PC-9 (cell line): ENCODE data around the gene PTPN23.

Source experiments
- EZH2 ChIP-seq: fragments of 200-600 bp; sonication (generic); IDR thresholded peaks from 2 replicates; pipeline ENCODE4 v1.8.0; 2017; ENCODE audit warnings: antibody characterized with exemption, low read depth
- TF ChIP-seq, protein P1 (sequence below): fragments of 200-600 bp; sonication (generic); conservative IDR thresholded peaks from 2 replicates; pipeline ENCODE4 v1.6.1; 2017; ENCODE audit warnings: mixed run types, antibody characterized with exemption, mild to moderate bottlenecking, moderate library complexity

DNA sequence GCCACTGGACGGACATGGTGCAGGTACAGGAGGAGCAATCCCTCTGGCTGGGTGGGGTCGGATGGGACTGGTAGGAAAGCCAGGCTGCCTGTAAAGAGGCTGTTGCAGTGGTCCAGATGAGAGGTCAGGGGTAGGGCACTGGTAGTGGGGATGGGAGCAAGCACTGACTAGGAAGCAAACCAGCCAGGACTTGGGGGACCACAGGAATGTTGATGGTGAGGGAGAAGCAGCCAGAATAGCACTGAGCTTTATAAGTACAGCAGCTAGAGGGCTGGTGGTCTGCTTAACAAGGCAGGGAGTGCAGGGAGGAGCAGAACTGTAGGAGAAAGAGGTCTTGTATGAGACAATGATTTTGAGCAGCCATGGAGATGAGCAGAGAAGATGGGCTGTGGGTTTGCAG is 38.7 kb upstream of the PTPN23 start:
- TF ChIP-seq, protein P1, sequence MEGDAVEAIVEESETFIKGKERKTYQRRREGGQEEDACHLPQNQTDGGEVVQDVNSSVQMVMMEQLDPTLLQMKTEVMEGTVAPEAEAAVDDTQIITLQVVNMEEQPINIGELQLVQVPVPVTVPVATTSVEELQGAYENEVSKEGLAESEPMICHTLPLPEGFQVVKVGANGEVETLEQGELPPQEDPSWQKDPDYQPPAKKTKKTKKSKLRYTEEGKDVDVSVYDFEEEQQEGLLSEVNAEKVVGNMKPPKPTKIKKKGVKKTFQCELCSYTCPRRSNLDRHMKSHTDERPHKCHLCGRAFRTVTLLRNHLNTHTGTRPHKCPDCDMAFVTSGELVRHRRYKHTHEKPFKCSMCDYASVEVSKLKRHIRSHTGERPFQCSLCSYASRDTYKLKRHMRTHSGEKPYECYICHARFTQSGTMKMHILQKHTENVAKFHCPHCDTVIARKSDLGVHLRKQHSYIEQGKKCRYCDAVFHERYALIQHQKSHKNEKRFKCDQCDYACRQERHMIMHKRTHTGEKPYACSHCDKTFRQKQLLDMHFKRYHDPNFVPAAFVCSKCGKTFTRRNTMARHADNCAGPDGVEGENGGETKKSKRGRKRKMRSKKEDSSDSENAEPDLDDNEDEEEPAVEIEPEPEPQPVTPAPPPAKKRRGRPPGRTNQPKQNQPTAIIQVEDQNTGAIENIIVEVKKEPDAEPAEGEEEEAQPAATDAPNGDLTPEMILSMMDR = no peak
- no peak for TF ChIP-seq EZH2
